MM.1S (cell line): Measurements from ENCODE around the gene SLC4A3.
"Not testable (repeated sequence)": the region's sequence is repeated elsewhere in the genome, so short reads cannot be mapped to it uniquely, and the experiment has no call there.

Source experiments
- DNase-seq: peaks from one replicate; pipeline ENCODE4 v3.0.0-alpha.2; 2015
- H2AFZ ChIP-seq: fragments of 300-600 bp; sonication (generic); 2 replicates; pipeline ENCODE4 v1.6.0; 2016; ENCODE audit warnings: antibody characterized with exemption, low read length
- H3F3A ChIP-seq: fragments of 300-600 bp; sonication (generic); 2 replicates; pipeline ENCODE4 v1.6.1; 2016; ENCODE audit warnings: mild to moderate bottlenecking, antibody characterized with exemption, low read length, moderate library complexity, mixed read lengths; ENCODE audit not compliant: insufficient read depth
- H3K27ac ChIP-seq: fragments of 300-600 bp; sonication (generic); 2 replicates; pipeline ENCODE4 v1.5.1; 2016; ENCODE audit warnings: mild to moderate bottlenecking, low read length
- H3K27me3 ChIP-seq: fragments of 300-600 bp; sonication (generic); replicated peaks from 2 replicates; pipeline ENCODE4 v1.6.0; 2016; ENCODE audit warnings: low read length; ENCODE audit not compliant: insufficient read depth
- H3K36me3 ChIP-seq: fragments of 300-600 bp; sonication (generic); replicated peaks from 2 replicates; pipeline ENCODE4 v1.6.1; 2016; ENCODE audit warnings: mild to moderate bottlenecking, low read length, mixed read lengths; ENCODE audit not compliant: insufficient read depth
- H3K4me1 ChIP-seq: fragments of 300-600 bp; sonication (generic); 2 replicates; pipeline ENCODE4 v1.6.1; 2016; ENCODE audit warnings: low read length, mixed read lengths
- H3K4me2 ChIP-seq: fragments of 300-600 bp; sonication (generic); 2 replicates; pipeline ENCODE4 v1.6.0; 2016; ENCODE audit warnings: low read depth, low read length
- H3K4me3 ChIP-seq: fragments of 300-600 bp; sonication (generic); 2 replicates; pipeline ENCODE4 v1.5.1; 2016; ENCODE audit warnings: low read length, mixed read lengths
- H3K79me2 ChIP-seq: fragments of 300-600 bp; sonication (generic); 2 replicates; pipeline ENCODE4 v1.6.1; 2016; ENCODE audit warnings: mixed run types, low read length, mixed read lengths
- H3K9ac ChIP-seq: fragments of 300-600 bp; sonication (generic); 2 replicates; pipeline ENCODE4 v1.6.1; 2016; ENCODE audit warnings: low read length, mixed read lengths
- H3K9me2 ChIP-seq: fragments of 300-600 bp; sonication (generic); replicated peaks from 2 replicates; pipeline ENCODE4 v1.6.1; 2016; ENCODE audit warnings: mild to moderate bottlenecking, low read length, mixed read lengths; ENCODE audit not compliant: insufficient read depth
- H3K9me3 ChIP-seq: fragments of 300-600 bp; sonication (generic); replicated peaks from 2 replicates; pipeline ENCODE4 v1.6.1; 2016; ENCODE audit warnings: mild to moderate bottlenecking, low read length, mixed read lengths; ENCODE audit not compliant: insufficient read depth
- H4K20me1 ChIP-seq: fragments of 300-600 bp; sonication (generic); 2 replicates; pipeline ENCODE4 v1.6.1; 2016; ENCODE audit warnings: mild to moderate bottlenecking, low read length, moderate library complexity, mixed read lengths; ENCODE audit not compliant: insufficient read depth
- EZH2 ChIP-seq: fragments of 300-600 bp; sonication (generic); optimal IDR thresholded peaks from 2 replicates; pipeline ENCODE3; 2017; ENCODE audit warnings: low read depth, mild to moderate bottlenecking, antibody characterized with exemption, low read length, mixed read lengths
- EZH2phosphoT487 ChIP-seq: fragments of 300-600 bp; sonication (generic); IDR thresholded peaks from 2 replicates; pipeline ENCODE4 v1.6.1; 2018; ENCODE audit warnings: antibody characterized with exemption, low read length
- TF ChIP-seq, protein P1 (sequence below): fragments of 300-600 bp; sonication (generic); IDR thresholded peaks from 2 replicates; pipeline ENCODE4 v1.5.1; 2016; ENCODE audit warnings: antibody characterized with exemption, low read length, mixed read lengths

The SLC4A3 gene

DNA sequence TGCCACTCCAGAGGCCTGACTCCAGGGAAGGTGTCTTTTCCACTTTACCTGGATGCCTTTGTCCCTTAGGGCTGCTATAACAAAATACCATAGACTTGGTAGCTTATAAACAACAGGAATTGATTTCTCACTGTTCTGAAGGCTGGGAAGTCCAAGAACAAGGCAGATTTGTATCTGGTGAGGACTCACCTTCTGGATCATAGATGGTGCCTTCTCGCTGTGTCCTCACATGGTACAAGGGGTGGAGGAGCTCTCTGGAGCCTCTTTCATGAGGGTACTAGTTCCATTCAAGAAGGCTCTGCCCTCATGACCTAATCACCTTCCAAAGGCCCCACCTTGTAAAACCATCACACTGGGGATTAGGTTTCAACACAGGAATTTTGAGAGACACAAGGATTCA is 52.1 kb downstream of the SLC4A3 start:
- 0 out of 2 replicates have a peak, but pooled peaks cover 7% of the 10 kb centered on the region for H3K27me3 ChIP-seq
- H3K79me2 ChIP-seq: no peaks in the 10 kb centered on the region
- no peak overlapping the region for H3K4me2 ChIP-seq
- no peaks in the 10 kb centered on the region for H3K4me1 ChIP-seq
- no peaks in the 10 kb centered on the region for H4K20me1 ChIP-seq
- no peaks in the 10 kb centered on the region for H3K36me3 ChIP-seq
- no peak overlapping the region for H3K4me3 ChIP-seq
- TF ChIP-seq EZH2: no peak
- TF ChIP-seq, protein P1, sequence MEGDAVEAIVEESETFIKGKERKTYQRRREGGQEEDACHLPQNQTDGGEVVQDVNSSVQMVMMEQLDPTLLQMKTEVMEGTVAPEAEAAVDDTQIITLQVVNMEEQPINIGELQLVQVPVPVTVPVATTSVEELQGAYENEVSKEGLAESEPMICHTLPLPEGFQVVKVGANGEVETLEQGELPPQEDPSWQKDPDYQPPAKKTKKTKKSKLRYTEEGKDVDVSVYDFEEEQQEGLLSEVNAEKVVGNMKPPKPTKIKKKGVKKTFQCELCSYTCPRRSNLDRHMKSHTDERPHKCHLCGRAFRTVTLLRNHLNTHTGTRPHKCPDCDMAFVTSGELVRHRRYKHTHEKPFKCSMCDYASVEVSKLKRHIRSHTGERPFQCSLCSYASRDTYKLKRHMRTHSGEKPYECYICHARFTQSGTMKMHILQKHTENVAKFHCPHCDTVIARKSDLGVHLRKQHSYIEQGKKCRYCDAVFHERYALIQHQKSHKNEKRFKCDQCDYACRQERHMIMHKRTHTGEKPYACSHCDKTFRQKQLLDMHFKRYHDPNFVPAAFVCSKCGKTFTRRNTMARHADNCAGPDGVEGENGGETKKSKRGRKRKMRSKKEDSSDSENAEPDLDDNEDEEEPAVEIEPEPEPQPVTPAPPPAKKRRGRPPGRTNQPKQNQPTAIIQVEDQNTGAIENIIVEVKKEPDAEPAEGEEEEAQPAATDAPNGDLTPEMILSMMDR: no peak
- no peak overlapping the region for H2AFZ ChIP-seq
- DNase-seq: no peak
- no peak overlapping the region for H3K9ac ChIP-seq
- H3K27ac ChIP-seq: no peak overlapping the region
- H3F3A ChIP-seq: no peaks in the 10 kb centered on the region
- H3K9me2 ChIP-seq: no peaks in the 10 kb centered on the region
- no peaks in the 10 kb centered on the region for H3K9me3 ChIP-seq

DNA sequence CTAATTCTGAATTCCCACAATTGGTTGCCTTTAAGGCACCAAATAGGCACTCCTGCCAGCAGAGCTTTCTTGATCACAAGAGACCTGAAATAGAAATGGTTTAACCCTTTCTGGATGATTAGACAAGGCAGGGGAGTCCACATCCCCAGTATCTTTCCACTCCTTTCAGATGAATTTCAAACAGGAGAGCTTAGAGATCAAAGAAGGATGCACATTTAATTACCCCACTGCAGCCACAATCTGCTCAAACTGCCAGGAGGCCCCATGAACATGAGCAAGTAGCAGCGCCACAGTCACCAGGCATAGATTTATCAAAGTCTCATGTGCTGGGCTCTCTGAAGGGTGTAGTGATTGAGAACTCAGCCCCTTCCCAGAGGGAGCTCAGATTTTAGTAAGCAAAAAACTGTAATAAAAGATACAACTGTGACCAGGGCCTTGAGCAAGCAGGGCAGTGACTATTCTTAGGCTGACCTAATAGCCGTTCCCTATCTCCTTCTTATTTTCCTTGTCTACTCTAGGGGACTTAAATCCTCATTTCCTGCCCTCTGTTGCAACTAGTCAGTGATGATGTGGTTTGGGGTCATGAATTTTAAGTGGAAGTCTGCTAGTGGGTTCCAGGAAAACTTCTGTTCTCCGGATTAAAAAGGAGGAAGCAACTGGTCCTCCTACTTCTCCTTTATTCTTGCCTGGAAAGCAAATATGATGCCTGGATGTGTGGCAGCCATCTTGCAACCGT is 53.7 kb downstream of the SLC4A3 start:
- no peaks in the 10 kb centered on the region for H3K9me2 ChIP-seq
- DNase-seq: no peak
- no peak overlapping the region for H3K4me3 ChIP-seq
- H3K4me1 ChIP-seq: no peaks in the 10 kb centered on the region
- H4K20me1 ChIP-seq: no peaks in the 10 kb centered on the region
- TF ChIP-seq, protein P1: no peak
- TF ChIP-seq EZH2phosphoT487: no peak
- H3K27ac ChIP-seq: no peak overlapping the region
- H2AFZ ChIP-seq: no peak overlapping the region
- H3F3A ChIP-seq: no peaks in the 10 kb centered on the region
- H3K9me3 ChIP-seq: no peaks in the 10 kb centered on the region
- no peak overlapping the region for H3K9ac ChIP-seq
- H3K27me3 ChIP-seq: 0 out of 2 replicates have a peak, but pooled peaks cover 7% of the 10 kb centered on the region
- H3K79me2 ChIP-seq: no peaks in the 10 kb centered on the region
- no peaks in the 10 kb centered on the region for H3K36me3 ChIP-seq
- H3K4me2 ChIP-seq: no peak overlapping the region

DNA sequence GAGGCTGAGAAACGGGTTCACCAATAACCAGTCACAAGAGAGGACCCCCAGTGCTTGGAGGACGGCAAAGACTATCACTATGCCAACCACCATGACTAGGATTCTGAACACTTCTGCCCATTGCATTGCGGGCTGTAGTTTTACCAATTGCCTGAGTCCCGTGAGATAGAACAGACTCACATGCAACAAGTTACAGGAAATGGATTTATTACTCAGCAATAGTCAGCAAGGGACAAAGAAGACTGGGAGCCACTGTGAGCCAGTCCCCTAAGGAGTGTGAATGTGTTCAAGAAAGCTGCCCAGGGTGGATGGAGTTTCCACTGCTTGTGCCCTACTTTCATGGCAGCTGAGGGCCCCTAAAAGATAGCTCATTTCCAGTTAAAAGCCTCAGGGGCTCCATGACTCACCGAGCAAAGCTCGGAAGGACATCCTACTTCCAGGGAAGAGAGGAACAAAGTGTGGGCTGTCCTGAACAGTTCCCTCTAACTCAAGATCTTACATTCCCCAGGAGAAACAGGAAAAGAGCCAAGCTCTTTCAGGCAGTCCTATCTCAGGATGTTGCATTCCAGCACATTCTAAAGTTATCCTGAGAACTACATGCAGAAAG is 54.4 kb downstream of the SLC4A3 start:
- no peaks in the 10 kb centered on the region for H4K20me1 ChIP-seq
- no peaks in the 10 kb centered on the region for H3K79me2 ChIP-seq
- no peaks in the 10 kb centered on the region for H3K4me1 ChIP-seq
- H3K36me3 ChIP-seq: no peaks in the 10 kb centered on the region
- H3K27me3 ChIP-seq: 0 out of 2 replicates have a peak, but pooled peaks cover 7% of the 10 kb centered on the region
- DNase-seq: no peak
- no peak overlapping the region for H3K27ac ChIP-seq
- H3K4me3 ChIP-seq: no peak overlapping the region
- no peak overlapping the region for H2AFZ ChIP-seq
- H3K9ac ChIP-seq: no peak overlapping the region
- no peak overlapping the region for H3K4me2 ChIP-seq
- H3F3A ChIP-seq: no peaks in the 10 kb centered on the region
- TF ChIP-seq EZH2phosphoT487 (no peak), EZH2 (no peak)
- TF ChIP-seq, protein P1: no peak
- no peaks in the 10 kb centered on the region for H3K9me3 ChIP-seq
- H3K9me2 ChIP-seq: no peaks in the 10 kb centered on the region

DNA sequence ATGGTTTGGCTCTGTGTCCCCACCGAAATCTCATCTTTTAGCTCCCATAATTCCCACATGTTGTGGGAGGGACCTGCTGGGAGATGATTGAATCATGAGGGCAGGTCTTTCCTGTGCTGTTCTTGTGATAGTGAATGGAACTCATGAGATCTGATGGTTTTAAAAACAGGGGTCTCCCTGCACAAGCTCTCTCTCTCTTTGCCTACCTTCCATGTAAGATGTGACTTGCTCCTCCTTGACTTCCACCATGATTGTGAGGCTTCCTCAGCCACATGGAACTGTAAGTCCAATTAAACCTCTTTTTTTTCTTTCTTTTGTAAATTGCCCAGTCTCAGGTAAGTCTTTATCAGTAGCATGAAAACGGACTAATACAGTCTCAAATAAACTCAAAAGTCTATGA is 56.0 kb downstream of the SLC4A3 start:
- H3K9ac ChIP-seq, DNase-seq, H3K27ac ChIP-seq, H3K79me2 ChIP-seq, H3K4me3 ChIP-seq, H3K4me1 ChIP-seq, H3K27me3 ChIP-seq, H3F3A ChIP-seq, H3K9me2 ChIP-seq, H3K9me3 ChIP-seq, H4K20me1 ChIP-seq, H3K36me3 ChIP-seq, H2AFZ ChIP-seq, H3K4me2 ChIP-seq: not testable (repeated sequence)
